HG02623 (cell line): ENCODE measurements around the gene RBBP8NL.

ENCODE experiments used
- ATAC-seq: cut with Tn5 transposase; IDR thresholded peaks from one replicate; pipeline ENCODE4 v1.9.1; 2021; ENCODE audit warnings: moderate library complexity; ENCODE audit not compliant: unreplicated experiment

Gene RBBP8NL

GRCh38 chr20:62427172-62428001 is at the start of gene RBBP8NL:
Gene RBBP8NL, minus strand, starts transcription at chr20:62427539. Its CDS starts 7,892 bp downstream, at chr20:62419647.
- ATAC-seq = no peak

GRCh38 chr20:62476056-62476838 is 48.9 kb upstream of the RBBP8NL start:
- ATAC-seq = no peak

- ATAC-seq = no peak
Observed at GRCh38 chr20:62475772-62476055, 48.4 kb upstream of the RBBP8NL start, which contains the start of gene GATA5. Gene GATA5, minus strand, starts transcription at chr20:62475995. Its CDS starts 474 bp downstream, at chr20:62475521.

GRCh38 chr20:62475027-62475771 is 47.9 kb upstream of the RBBP8NL start:
- no peak for ATAC-seq

GRCh38 chr20:62474604-62475026 is 47.3 kb upstream of the RBBP8NL start:
- no peak for ATAC-seq

GRCh38 chr20:62473717-62474603 is 46.6 kb upstream of the RBBP8NL start:
- ATAC-seq = no peak

- ATAC-seq = no peak
Observed at GRCh38 chr20:62472941-62473585, 45.7 kb upstream of the RBBP8NL start.

GRCh38 chr20:62472138-62472940 is 45.0 kb upstream of the RBBP8NL start:
- no peak for ATAC-seq

GRCh38 chr20:62470459-62470858 is 43.1 kb upstream of the RBBP8NL start:
- ATAC-seq = no peak

GRCh38 chr20:62470001-62470400 is 42.7 kb upstream of the RBBP8NL start:
- ATAC-seq = no peak

- no peak for ATAC-seq
Observed at GRCh38 chr20:62469352-62469751, 42.0 kb upstream of the RBBP8NL start.

GRCh38 chr20:62466806-62467537 is 39.6 kb upstream of the RBBP8NL start:
- ATAC-seq = no peak

GRCh38 chr20:62466072-62466760 is 38.9 kb upstream of the RBBP8NL start:
- ATAC-seq = no peak

- no peak for ATAC-seq
Observed at GRCh38 chr20:62464990-62465389, 37.7 kb upstream of the RBBP8NL start.

- no peak for ATAC-seq
Observed at GRCh38 chr20:62464425-62464770, 37.1 kb upstream of the RBBP8NL start.

- ATAC-seq = no peak
Observed at GRCh38 chr20:62463651-62464424, 36.5 kb upstream of the RBBP8NL start.

- no peak for ATAC-seq
Observed at GRCh38 chr20:62462976-62463592, 35.7 kb upstream of the RBBP8NL start.
